ENCODE measurements around the gene PIP5KL1. TPM values are rescaled to one million over a fixed set of nuclear protein-coding genes. Genes with fewer than 3 reads are reported as not detected.

PIP5KL1 gene
- total RNA-seq, 1 donor from 2014 or later: 0.85 TPM

DNA sequence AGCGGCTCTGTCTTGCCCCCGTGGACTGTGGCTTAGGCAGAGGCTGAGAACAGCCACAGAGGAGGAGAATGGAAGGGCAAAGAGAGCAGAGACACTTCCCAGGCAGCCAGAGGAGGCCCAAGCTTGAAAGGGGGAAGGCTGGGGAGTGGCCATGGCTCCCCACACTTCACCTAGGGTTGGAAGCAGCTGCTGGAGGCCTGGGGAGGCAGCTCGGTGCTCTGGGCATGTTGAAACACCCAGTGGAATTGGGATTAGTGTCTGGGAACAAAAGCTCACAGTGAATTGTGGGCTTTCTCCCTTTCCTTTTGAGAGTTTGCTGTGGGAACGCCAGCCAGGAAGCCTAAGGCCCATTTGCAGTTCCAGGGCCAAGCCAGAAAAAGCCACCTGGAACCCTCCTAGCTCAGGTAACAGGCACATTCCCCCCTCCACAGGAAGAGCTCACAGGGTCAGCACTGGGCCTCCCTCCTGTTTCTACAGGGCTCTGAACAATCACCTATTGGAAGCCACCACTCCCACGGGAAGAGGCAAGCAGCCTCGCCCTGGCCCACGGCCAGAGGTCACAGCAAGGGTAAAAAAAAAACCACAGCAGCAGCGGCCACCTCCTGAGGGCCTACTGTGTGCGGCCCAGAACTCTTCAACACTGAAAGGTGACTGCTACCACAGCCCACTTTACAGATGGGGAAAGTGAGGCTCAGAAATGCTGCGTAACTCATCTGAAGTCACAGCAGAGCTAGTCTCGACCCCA lies 30.0 kb upstream of the PIP5KL1 start:
- intact Hi-C loops (cut with micrococcal nuclease): no loop called here
- DNase-seq: no peak
- Histone ChIP-seq H3K36me3 (no peaks in the 10 kb centered on the region), H3K4me1 (peaks cover 58% of the 10 kb centered on the region), H3K27me3 (ENCODE audit: low read depth) (no peaks in the 10 kb centered on the region), H3K27ac (replicated peaks) (peak overlapping the region; percentile 70), H3K9me3 (replicated peaks) (peaks cover 6% of the 10 kb centered on the region), H3K4me3 (no peak overlapping the region)
- TF ChIP-seq, protein P1, sequence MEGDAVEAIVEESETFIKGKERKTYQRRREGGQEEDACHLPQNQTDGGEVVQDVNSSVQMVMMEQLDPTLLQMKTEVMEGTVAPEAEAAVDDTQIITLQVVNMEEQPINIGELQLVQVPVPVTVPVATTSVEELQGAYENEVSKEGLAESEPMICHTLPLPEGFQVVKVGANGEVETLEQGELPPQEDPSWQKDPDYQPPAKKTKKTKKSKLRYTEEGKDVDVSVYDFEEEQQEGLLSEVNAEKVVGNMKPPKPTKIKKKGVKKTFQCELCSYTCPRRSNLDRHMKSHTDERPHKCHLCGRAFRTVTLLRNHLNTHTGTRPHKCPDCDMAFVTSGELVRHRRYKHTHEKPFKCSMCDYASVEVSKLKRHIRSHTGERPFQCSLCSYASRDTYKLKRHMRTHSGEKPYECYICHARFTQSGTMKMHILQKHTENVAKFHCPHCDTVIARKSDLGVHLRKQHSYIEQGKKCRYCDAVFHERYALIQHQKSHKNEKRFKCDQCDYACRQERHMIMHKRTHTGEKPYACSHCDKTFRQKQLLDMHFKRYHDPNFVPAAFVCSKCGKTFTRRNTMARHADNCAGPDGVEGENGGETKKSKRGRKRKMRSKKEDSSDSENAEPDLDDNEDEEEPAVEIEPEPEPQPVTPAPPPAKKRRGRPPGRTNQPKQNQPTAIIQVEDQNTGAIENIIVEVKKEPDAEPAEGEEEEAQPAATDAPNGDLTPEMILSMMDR (IDR thresholded peaks at IDR 0.05; ENCODE audit: borderline replicate concordance): no peak

- H3K9me3 ChIP-seq (replicated peaks): peaks cover 6% of the 10 kb centered on the region
- TF ChIP-seq, protein P1 (IDR thresholded peaks at IDR 0.05; ENCODE audit: borderline replicate concordance): no peak
- H3K27me3 ChIP-seq (ENCODE audit: low read depth): no peaks in the 10 kb centered on the region
- DNase-seq: no peak
- no peak overlapping the region for H3K4me3 ChIP-seq
- H3K36me3 ChIP-seq: no peaks in the 10 kb centered on the region
- intact Hi-C loops (cut with micrococcal nuclease): no loop called here
- peak overlapping the region; percentile 70 for H3K27ac ChIP-seq (replicated peaks)
- H3K4me1 ChIP-seq: peaks cover 58% of the 10 kb centered on the region
Measured at GRCh38 chr9:127959841-127960409, 29.3 kb upstream of the PIP5KL1 start.

DNA sequence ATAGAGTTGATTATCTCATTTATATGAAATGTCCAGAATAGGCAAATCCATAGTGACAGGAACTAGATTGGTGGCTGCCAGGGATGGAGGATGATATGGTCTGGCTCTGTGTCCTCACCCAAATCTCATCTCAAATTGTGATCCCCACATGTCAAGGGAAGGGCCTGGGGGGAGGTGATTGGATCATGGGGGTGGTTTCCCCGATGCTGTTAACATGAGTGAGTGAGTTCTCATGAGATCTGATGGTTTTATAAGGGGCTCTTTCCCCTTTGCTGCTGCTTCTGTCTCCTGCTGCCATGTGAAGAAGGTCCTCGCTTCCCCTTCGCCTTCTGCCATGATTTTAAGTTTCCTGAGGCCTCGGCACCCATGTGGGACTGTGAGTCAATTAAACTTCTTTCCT lies 28.8 kb upstream of the PIP5KL1 start:
- H3K36me3 ChIP-seq: no peaks in the 10 kb centered on the region
- DNase-seq: no peak
- H3K27me3 ChIP-seq (ENCODE audit: low read depth): no peaks in the 10 kb centered on the region
- intact Hi-C loops (cut with micrococcal nuclease): no loop called here
- H3K4me1 ChIP-seq: peaks cover 58% of the 10 kb centered on the region
- H3K9me3 ChIP-seq (replicated peaks): peaks cover 6% of the 10 kb centered on the region
- H3K27ac ChIP-seq (replicated peaks): no peak overlapping the region
- H3K4me3 ChIP-seq: no peak overlapping the region
- TF ChIP-seq, protein P1 (IDR thresholded peaks at IDR 0.05; ENCODE audit: borderline replicate concordance): no peak

DNA sequence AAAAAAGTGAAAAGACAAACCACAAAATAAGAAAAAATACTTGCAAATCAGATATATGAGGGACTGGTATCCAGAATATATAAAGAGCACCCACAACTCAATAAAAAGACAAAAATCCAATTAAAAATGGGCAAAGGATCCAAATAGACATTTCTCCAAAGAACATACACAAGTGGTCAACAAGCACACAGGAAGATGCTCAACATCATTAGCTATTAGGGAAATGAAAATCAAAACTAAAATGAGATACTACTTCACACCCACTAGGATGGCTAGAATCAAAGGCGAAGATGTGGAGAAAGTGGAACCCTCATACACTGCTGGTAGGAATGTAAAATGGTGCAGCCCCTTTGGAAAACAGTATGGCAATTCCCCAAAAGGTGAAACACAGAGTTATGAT lies 28.2 kb upstream of the PIP5KL1 start:
- Histone ChIP-seq H3K9me3 (replicated peaks) (peaks cover 6% of the 10 kb centered on the region), H3K4me1 (peaks cover 58% of the 10 kb centered on the region), H3K36me3 (no peaks in the 10 kb centered on the region), H3K4me3 (no peak overlapping the region), H3K27ac (replicated peaks) (no peak overlapping the region), H3K27me3 (ENCODE audit: low read depth) (no peaks in the 10 kb centered on the region)
- TF ChIP-seq, protein P1 (IDR thresholded peaks at IDR 0.05; ENCODE audit: borderline replicate concordance): no peak
- no peak for DNase-seq
- intact Hi-C loops (cut with micrococcal nuclease): no loop called here

DNA sequence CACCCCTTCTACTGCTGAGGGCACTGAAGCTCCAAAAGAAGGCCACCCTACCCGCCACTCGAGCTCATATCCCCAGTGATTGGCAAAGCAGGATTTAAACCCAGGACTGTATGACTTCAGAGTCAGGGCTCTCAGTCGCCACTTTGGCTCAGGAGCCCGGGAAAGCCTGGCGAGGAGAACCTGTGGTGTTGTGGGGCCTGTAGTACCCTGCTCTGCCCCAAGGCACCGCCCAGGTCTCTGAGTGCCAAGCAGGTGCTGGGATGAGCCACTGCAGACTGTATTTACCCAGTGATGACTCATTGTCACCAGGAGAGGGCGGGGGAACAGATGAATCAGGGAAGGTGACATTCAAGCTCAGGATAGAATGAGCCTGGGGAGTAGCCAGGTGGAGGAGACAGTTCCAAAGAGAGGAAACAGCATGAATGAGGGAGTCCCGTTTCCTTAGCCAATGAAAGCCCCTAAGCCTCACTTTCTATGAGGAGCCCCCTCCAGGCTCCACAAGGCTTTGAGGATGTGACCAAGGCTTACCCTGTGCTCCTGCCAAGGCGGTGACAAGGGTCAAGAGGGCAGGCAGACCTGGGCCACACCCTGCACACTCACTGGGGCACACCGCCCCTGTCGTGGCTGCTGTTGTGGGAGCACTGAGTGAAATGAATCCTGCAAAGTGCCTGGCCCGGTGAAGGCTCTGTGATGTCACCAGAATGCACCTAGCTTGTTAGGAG lies 24.9 kb upstream of the PIP5KL1 start:
- H3K9me3 ChIP-seq (replicated peaks): peaks cover 6% of the 10 kb centered on the region
- H3K27ac ChIP-seq (replicated peaks): peak overlapping the region; percentile 80
- TF ChIP-seq, protein P1 (IDR thresholded peaks at IDR 0.05; ENCODE audit: borderline replicate concordance): peak; percentile 59
- H3K4me1 ChIP-seq: peaks cover 66% of the 10 kb centered on the region
- intact Hi-C loops (cut with micrococcal nuclease): no loop called here
- H3K27me3 ChIP-seq (ENCODE audit: low read depth): no peaks in the 10 kb centered on the region
- no peak overlapping the region for H3K4me3 ChIP-seq
- no peaks in the 10 kb centered on the region for H3K36me3 ChIP-seq
- peak; percentile 54 for DNase-seq
